CD4-positive, alpha-beta T cell treated with Interleukin-2 at 100 ng/mL for 4 hours (primary cell): ENCODE results near the gene SIRPA.
A peak's percentile ranks its signal among the peaks of the same experiment; 100 is the strongest.

Experiments
- DNase-seq: peaks from one replicate; pipeline ENCODE4 v3.0.0-alpha.2; 2020; ENCODE audit warnings: low spot score

Gene SIRPA

GRCh38 chr20:1950836-1951235 is 55.6 kb downstream of the SIRPA start:
- no peak for DNase-seq

GRCh38 chr20:1951436-1952115 is 56.4 kb downstream of the SIRPA start:
- no peak for DNase-seq

GRCh38 chr20:1952737-1953530 is 57.7 kb downstream of the SIRPA start:
- no peak for DNase-seq

GRCh38 chr20:1953621-1954020 is 58.4 kb downstream of the SIRPA start:
- no peak for DNase-seq

- DNase-seq: no peak
Measured at GRCh38 chr20:1955217-1955616, 60.0 kb downstream of the SIRPA start.

GRCh38 chr20:1958426-1958825 is 63.2 kb downstream of the SIRPA start:
- DNase-seq: no peak

- no peak for DNase-seq
Measured at GRCh38 chr20:1959156-1959555, 63.9 kb downstream of the SIRPA start.

- DNase-seq: no peak
Measured at GRCh38 chr20:1961374-1961773, 66.2 kb downstream of the SIRPA start.

GRCh38 chr20:1964061-1964460 is 68.9 kb downstream of the SIRPA start:
- DNase-seq: no peak

- no peak for DNase-seq
Measured at GRCh38 chr20:1964659-1965405, 69.6 kb downstream of the SIRPA start.

- DNase-seq: peak; percentile 57
Measured at GRCh38 chr20:1965520-1966351, 70.5 kb downstream of the SIRPA start.

GRCh38 chr20:1968964-1969363 is 73.8 kb downstream of the SIRPA start:
- DNase-seq: no peak

- no peak for DNase-seq
Measured at GRCh38 chr20:1971893-1972586, 76.8 kb downstream of the SIRPA start.

GRCh38 chr20:1973601-1974440 is 78.6 kb downstream of the SIRPA start:
- DNase-seq: no peak

- DNase-seq: no peak
Measured at GRCh38 chr20:1975291-1975690, 80.1 kb downstream of the SIRPA start.

GRCh38 chr20:1979106-1979778 is 84.0 kb downstream of the SIRPA start:
- DNase-seq: no peak

GRCh38 chr20:1982686-1983085 is 87.5 kb downstream of the SIRPA start:
- no peak for DNase-seq

GRCh38 chr20:1983301-1983700 is 88.1 kb downstream of the SIRPA start:
- DNase-seq: no peak

- DNase-seq: no peak
Measured at GRCh38 chr20:1987826-1988225, 92.6 kb downstream of the SIRPA start.
